NOMO-1 (cell line): Measurements from ENCODE around the gene NNT.
A peak's percentile ranks its signal among the peaks of the same experiment; 100 is the strongest.
"Not testable (repeated sequence)": the region's sequence is repeated elsewhere in the genome, so short reads cannot be mapped to it uniquely, and the experiment has no call there.

Experiments used
- DNase-seq, 2 experiments: peaks; one replicate each; lab custom pipeline; 2025; ENCODE audit not compliant: unreplicated experiment in 2 of 2; lab: John Stamatoyannopoulos, UW

NNT gene

GRCh38 chr5:43582082-43583005 is 20.6 kb upstream of the NNT start:
- peak in 1 of 2 experiments; percentile 37 for DNase-seq

- DNase-seq: no peak
Observed at GRCh38 chr5:43583724-43584123, 19.3 kb upstream of the NNT start.

- DNase-seq: no peak
Observed at GRCh38 chr5:43584166-43584699, 18.7 kb upstream of the NNT start.

GRCh38 chr5:43588842-43589241 is 14.1 kb upstream of the NNT start:
- no peak for DNase-seq

- DNase-seq: no peak
Observed at GRCh38 chr5:43589310-43589709, 13.7 kb upstream of the NNT start.

GRCh38 chr5:43590700-43591099 is 12.3 kb upstream of the NNT start:
- no peak for DNase-seq

GRCh38 chr5:43592363-43592762 is 10.6 kb upstream of the NNT start:
- peak in 1 of 2 experiments; percentile 53 for DNase-seq

GRCh38 chr5:43598927-43599326 is 4.1 kb upstream of the NNT start:
- DNase-seq: not testable (repeated sequence)

GRCh38 chr5:43601454-43602260 is 1.3 kb upstream of the NNT start:
- peak in 1 of 2 experiments; percentile 68 for DNase-seq

- DNase-seq: peak; percentile 99
Observed at GRCh38 chr5:43603344-43604217, 601 bp downstream of the NNT start.

GRCh38 chr5:43604699-43605098 is 1.7 kb downstream of the NNT start:
- no peak for DNase-seq

- no peak for DNase-seq
Observed at GRCh38 chr5:43606351-43606750, 3.4 kb downstream of the NNT start.

- no peak for DNase-seq
Observed at GRCh38 chr5:43608406-43608805, 5.4 kb downstream of the NNT start.

GRCh38 chr5:43609752-43610151 is 6.8 kb downstream of the NNT start:
- no peak for DNase-seq

GRCh38 chr5:43613370-43613769 is 10.4 kb downstream of the NNT start:
- DNase-seq: no peak

- DNase-seq: no peak
Observed at GRCh38 chr5:43615445-43616184, 12.6 kb downstream of the NNT start.

- DNase-seq: no peak
Observed at GRCh38 chr5:43616535-43616934, 13.6 kb downstream of the NNT start.

GRCh38 chr5:43619380-43619779 is 16.4 kb downstream of the NNT start:
- DNase-seq: no peak

GRCh38 chr5:43619911-43620310 is 16.9 kb downstream of the NNT start:
- no peak for DNase-seq
